Medulla oblongata (tissue), 1 donor: Measurements from ENCODE around the gene PDE9A.
A peak's percentile ranks its signal among the peaks of the same experiment; 100 is the strongest.
"Not testable (repeated sequence)": the region's sequence is repeated elsewhere in the genome, so short reads cannot be mapped to it uniquely, and the experiment has no call there.

Source experiments
- DNase-seq: peaks from one replicate; pipeline ENCODE4 v3.0.0-alpha.2; 2015; ENCODE audit errors: extremely low spot score

The PDE9A gene

DNA sequence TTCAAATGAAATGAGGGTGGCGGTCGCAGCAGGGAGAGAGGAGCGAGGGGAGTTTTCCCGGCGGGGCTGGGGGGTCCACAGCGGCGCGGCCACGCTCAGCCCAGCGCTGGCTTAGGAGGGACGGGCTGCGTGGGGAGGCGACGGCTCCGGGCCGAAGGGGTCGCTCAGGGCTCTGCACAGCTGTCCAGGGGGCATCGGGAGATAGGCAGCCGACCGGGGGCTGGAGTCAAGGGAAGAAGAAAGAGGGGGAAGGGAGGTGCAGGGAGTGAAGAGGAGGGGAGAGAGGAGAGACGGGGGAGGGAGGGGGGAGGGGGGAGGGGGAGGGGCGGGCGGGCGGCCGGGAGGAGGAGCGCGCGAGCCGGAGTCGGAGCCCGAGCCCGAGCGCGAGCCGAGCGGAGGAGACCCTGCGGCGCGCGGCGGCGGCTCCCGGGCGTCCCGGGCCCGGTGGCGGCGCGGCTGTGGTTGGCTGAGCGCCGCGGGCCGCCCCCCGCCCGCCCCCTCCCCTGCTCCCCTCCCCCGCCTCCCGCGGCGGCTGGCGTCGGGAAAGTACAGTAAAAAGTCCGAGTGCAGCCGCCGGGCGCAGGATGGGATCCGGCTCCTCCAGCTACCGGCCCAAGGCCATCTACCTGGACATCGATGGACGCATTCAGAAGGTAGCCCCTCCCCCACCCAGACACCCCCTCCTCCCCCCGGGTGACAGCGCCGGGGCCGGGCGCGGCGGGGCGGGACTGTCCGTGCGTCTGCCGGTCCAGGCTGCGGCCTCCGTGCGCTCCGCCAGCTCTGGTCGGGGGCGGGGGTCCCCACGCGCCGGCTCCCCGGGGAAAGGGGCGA lies at the start of gene PDE9A:
Gene PDE9A, plus strand, starts transcription at position 391 of the 831 bp plus-strand sequence. Its CDS starts 194 bp downstream, at position 585.
- DNase-seq = no peak

DNA sequence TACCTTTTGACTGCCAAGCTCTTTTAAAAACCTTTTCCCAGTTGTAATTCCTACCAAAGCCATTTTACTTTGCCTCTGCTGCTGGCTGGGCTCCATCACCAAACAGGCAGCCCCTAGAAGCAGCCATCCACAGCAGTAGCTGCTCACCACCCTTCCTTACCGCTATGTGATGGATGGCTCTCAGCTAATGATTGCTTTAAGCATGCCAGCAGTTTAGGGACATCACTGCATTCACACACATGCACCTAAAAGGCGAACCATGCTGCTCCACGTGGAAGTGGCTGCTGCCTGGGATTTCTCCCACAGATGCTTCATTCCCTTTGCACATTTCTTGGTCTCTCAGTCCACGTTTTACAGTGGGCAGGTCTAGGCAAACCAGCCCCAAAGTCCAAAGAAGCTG lies 46.3 kb upstream of the PDE9A start:
- DNase-seq = no peak

DNA sequence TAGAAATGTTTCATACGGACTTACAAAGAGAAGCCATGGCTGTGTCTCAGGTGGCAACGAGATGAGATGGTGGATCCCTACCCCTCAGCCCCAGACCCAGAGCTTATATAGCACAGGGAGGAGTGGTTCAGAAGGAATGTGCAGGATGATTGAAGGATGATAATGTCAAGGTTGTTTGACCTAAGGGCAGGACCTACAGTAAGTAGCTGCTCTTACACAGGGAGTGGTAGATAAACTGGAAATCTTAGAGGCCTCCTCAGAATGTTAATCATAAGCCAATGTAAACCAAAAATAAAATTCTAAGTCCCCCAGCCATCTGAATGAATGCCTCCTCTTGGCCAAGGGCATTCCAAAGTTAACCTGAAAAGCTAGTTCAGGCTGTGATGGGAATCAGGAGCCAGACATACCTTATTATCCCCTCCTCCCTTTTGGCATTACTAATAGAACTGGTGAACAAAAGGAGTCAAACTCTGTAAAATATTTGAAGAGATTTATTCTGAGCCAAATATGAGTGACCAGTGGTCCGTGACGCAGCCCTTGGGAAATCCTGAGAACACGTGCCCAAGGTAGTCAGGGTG lies 45.8 kb upstream of the PDE9A start:
- DNase-seq = no peak

DNA sequence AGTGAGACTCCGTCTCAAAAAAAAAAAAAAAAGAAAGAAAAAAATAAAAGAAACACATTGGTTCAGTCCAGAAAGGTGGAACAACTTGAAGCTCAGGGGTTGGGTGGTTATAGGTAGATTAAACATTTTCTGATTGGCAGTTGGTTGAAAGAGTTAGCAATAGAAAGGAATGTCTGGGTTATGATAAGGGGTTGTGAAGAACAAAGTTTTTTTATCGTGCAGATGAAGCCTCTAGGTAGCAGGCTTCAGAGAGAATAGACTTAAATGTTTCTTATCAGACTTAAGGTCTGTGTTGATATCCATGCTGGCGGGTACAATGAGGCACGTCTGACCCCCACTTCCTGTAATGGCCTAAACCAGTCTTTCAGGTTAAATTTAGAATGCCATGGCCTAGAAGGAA lies 45.0 kb upstream of the PDE9A start:
- no peak for DNase-seq

DNA sequence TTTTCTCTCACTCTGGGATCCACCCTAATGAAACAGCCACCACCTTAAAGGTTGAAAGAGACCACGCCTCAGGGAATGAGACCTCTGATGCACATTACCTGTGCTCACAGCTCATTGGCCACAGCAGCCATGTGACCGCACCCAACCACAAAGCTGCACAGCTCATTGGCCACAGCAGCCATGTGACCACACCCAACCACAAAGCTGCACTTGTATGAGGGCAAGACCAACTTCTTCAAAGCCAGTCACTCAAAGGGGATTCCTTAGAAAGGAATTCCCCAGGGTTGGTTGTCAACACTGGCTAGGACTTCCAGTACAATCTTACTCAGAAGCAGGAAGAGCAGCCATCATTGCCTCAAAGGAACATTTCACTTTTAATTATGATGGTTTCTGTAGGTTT lies 43.6 kb upstream of the PDE9A start:
- DNase-seq = no peak

DNA sequence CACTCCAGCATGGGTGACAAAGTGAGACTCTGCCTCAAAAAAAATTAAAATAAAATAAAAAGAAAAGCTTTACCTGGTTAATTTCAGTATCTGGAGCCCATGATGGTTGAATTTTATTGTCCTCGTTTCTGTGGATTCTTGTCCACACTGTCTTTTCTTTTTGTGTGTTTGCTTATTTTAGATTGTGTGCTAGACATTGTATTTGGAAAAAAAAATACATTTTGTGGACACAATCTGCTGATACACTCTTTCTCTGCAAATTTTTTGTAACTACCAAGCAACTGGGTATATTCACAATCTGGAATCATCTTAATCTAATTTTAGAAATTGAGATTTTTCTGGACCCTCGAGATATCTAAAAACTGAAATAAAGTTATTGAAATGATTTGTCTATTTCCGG lies 41.6 kb upstream of the PDE9A start:
- no peak for DNase-seq

DNA sequence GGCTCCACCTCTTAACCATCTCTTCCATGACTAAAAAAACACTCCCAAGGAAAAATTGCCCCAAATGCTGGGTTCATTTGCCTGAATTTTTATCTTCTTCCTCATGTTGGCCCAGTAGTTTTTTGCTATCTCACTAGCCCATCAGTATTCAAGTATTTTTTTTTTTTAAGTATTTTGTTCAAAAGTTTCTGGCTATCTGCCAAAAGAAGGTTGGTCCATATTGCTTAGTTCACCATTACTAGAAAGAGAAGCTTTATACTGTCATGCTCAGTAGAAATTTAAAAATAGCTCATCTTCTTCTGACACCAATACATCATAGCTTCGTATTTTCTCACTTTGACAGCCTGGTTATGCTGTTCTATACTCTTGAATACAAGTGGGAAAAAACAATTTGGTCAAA lies 41.0 kb upstream of the PDE9A start:
- DNase-seq = no peak

DNA sequence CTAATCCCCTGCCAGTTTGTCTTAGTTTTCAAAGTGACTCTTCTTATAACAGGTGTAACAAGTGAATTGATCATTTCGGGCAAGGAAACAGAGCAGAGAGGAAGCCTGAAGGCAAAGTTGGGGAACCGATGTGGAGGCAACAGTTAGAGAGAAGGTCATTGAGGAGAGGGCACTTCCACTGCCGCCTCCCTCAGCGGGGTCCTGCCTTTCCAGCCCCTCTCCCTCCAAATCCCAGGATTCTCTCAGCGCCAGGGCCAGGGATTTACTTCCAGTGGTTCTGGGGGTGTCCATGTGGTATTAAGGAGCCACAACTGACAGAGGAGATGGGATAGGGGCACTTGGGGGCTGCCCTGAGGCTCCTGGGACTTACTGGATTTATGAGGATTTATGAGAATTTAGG lies 39.7 kb upstream of the PDE9A start:
- DNase-seq = no peak

DNA sequence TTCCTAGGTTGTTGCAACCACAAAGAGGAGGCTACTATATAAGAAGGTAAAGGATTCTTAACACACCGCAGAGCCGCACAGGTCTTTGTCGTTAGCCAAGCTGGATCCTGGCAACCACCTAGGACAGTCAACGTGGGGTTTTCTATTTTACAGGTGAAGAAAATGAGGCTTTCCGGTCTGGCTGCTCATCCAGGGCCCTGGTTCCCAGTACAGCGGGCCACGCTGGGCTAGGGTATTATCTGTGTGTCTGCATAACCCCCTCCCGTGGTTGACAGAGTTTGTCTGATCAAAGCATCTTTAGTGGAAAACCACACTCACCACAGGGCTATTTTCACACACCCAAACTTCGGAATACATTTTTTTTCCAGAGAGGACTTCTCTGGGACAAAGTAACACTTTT lies 39.0 kb upstream of the PDE9A start:
- DNase-seq = no peak

DNA sequence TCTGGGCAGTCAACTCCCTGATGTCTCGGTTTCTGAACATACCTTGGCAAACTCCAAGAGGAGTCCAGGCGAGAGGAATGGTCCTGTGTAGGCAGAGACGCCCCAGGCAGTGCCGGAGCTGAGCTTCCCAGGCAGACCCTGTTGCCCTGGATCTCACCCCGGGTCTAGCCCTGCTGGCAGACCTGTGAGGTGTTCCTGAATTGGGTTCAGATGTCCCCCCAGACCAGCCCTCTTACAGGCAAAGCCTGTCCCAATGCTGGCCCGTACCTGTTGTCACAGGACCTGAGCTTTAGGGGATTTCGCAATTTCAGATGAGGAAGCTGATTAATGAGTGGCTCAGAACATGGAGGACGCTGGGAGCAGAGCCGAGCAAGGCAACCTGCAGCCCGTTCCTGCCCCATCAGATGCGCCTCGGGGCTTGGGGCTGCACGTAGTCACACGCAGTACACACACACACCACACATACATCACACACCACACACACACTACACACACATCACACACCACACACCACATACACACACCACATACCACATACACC lies 38.5 kb upstream of the PDE9A start:
- DNase-seq = no peak

DNA sequence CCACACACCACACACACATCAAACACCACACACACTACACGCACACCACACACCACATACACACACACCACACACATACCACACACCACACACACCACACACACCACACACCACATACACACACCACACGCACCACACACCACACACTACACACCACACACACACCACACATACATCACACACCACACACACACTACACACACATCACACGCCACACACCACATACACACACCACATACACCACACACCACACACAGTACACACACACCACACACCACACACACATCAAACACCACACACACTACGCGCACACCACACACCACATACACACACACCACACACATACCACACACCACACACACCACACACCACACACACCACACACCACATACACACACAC lies 38.0 kb upstream of the PDE9A start:
- DNase-seq = not testable (repeated sequence)

DNA sequence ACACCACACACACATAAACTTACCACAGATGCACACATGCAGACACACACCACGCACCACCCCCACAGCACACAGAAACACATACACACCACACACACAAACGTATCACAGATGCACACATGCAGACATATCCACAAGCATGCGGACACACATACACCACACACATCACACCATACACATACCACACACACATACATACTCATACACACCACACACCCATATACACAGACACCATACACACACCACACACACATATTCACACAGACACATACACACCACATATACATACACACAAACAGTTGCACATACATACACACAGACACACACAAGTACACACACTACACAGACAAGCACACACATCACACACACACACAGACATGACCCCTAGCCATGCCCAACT lies 37.5 kb upstream of the PDE9A start:
- no peak for DNase-seq

DNA sequence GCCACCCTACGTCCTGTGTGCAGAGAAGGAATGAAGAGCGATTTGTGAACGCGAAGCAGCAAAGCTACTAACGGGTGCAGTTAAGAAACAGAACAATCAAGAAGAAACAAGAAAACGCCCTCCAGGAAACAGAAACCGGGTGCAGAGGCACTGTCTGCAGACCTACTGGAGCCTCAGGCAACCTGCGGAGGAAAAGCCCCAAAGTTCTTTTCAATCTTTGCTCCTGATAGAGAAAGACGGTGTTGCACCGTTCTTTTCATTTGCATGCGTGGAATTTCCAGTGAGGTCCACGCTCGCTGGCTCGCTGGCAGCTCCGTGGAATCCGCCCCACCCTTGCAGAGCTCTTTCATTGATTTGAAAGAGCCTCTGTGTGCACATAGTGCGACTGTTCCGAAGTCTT lies 37.0 kb upstream of the PDE9A start:
- DNase-seq = no peak

DNA sequence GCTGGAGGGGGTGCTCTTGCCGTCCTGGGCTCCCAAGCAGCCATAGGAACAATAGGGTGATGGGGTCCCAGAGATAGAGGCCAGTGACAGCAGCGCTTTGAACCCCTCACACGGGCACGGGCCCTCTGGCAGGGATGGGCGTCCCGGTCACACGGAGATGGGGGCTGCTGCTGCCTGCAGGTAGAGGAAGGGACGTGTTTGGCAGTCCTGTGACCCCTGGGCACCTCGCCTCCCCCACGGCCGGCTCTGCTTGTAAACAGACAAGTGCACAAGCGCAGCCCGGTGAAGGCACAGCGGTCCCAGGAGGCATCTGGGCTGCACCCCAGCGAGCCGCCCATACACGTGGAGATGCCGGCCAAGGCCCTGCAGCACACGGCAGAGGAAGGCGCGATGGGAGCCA lies 36.5 kb upstream of the PDE9A start:
- no peak for DNase-seq

DNA sequence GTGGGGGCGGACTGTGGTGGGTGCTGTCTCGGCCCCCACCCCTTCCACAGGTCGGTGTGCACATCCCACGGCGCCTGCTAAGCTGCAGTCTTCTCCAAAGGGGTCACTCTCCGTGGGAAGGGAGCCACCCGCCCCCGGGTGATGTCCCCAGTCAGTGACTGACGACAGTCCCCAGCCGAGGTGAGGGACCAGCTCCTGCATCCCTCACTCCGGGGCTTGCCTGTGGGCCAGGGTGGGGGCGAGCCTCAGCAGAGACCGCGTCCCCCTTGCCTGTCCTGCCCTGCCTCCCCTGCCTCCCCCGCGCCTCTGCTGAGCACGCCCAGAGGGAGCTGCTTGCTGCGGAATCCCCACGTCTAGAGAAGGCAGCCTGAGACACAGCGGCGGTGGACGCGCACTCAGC lies 35.9 kb upstream of the PDE9A start:
- DNase-seq = no peak

DNA sequence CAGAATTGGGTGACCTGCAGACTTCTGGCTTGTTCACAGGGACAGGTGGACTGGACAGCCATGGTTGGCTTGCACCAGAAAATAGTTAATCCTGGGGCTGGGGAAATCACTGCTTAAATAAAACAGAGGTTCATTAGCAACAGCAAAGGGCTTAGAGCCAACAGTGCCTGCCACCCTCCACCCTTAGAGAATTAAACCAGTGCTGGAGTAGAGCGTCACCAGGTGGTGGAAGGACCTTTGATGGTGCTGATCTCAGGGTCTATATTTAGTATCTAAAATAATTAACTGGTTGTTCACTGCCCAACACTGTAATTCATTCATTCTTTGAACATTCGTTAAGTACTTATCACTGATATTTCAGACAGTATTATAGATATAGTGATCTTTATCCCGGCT lies 34.7 kb upstream of the PDE9A start:
- DNase-seq = no peak

DNA sequence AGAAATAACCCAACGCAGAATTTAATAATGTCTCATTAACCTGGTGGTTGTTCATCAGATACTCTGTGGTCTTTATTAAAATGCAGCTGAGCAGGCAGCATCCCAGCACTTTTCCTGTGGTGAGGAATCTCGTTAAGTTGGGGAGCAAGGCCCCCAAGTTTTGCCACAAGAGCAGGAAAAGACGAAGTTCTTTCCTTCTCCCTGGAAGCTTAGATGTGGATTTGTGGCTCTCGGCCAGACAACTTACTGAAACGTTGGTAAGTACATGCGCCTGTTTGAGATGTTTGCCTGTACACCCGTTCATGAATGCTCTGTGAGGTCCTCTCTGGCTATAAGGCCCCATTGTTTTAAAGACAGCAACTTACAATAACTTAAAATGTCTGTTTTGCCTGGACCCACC lies 34.3 kb upstream of the PDE9A start:
- DNase-seq = no peak

DNA sequence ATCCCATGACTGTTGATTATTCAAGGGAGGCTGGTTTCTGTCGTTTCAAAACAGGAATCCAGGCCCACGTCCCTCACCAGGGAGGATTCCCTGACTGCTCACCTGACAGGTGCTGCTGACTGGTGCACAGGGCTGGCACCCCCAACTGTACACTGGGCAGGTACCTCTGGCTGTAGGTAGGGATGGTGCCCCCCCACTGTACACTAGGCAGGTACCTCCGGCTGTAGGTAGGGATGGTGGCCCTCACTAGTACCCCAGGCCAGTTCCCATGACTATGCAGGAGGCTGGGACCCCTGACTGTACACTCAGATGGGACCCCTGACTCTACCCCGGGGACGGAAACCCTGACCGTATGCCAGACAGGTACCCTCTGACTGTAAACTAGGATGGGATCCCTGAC lies 33.6 kb upstream of the PDE9A start:
- DNase-seq = no peak

DNA sequence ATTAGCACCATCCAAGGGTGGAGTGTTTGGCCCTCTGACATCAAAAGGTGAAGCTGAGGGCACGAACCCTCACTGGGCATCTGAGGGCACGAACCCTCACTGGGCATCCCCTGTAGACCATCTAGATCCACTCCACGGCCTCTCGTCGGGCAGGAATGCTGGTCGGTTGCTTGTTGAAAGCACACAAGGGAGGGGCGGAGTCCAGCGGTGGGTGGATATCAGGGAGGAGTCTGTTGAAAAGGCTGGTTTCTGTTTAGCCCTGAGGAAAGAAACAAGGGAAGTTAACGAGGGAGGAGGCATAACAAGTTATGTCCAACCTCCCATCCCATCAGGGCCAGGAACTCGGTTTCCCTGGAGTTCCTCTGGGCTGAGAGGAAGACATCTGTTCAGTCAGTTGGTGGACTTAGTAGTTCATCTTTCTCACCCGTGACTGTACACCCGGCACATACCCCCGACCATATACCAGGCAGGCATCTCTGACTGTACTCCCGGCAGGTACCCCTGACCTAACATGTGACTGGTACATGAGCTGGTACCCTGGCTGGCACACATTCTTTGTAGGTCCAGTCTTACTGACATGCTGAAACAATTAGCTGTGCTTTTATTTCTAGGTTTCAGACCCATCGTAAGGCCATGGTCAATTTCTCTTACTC lies 32.1 kb upstream of the PDE9A start:
- peak; percentile 6 for DNase-seq

DNA sequence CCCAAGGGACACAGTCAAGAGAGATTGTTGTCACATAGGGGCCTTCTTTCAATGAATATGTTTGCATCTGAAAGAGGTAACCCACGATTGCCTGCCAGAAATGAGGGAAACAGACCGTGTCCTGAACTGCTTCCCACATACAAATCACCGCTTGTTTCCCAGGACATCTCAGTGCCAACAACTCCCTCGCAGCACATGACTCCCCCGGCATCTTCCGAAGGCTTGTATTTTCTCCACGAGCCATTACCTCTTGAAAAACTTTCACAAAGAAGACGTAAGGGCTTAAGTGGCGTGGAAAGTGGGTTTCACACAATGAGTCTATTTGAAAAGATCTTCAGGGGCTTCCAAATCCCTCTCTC lies 31.6 kb upstream of the PDE9A start:
- peak; percentile 48 for DNase-seq

DNA sequence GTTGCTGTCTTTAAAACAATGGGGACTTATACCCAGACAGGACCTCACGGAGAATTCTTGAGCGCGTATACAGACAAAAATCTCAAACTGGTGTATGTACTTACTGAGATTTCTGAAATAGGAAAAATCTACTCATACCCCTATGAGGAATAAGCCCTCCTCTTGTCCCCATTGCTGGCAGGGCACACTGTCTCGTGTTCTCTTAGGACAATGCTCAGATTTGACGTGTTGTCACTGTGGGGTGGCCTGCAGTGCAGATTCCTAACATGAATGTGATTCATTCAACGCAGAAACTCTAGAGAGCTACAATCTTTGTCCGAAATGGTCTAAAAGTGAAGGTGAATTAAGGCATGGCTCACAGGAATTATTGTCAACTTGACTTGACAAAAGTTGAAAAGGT lies 31.1 kb upstream of the PDE9A start:
- peak; percentile 58 for DNase-seq

DNA sequence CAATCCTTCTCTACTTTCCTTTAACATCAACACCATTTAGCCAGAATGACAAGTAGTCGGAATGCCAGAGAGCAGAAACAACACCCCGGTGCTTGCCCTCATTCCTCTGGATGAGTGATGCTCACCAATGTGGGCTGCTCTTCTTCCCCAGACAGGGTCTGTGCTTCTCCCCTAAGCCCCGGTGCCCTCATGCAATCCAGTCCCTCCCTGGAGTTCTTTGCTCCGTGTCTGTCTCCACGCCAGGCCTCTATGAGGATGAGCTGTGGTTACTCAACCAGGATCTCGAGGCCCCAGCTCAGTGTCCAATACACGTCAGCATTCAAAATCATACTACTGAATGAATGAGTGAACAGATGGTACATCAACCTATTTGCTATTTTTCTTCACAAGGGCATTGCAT lies 29.7 kb upstream of the PDE9A start:
- no peak for DNase-seq
